PC-9 (cell line): ENCODE measurements around the gene CFAP46. TPM values are rescaled to one million over a fixed set of nuclear protein-coding genes. Genes with fewer than 3 reads are reported as not detected.

ENCODE experiments used
- BruUV-seq: library from RNA; stranded (reverse); fragments of 400-500 nt; replicated peaks from 2 replicates; lab custom pipeline; 2021; lab: Mats Ljungman, UMichigan
- CTCF ChIA-PET: fragments of 300-600 bp; sonication (Branson Sonifier 250); formaldehyde crosslinking; loops from one replicate; lab custom pipeline; 2022; ENCODE audit warnings: antibody characterized with exemption; lab: Charles Lee
- POLR2A ChIA-PET: fragments of 300-600 bp; sonication (Branson Sonifier 250); formaldehyde crosslinking; loops from one replicate; lab custom pipeline; 2022; ENCODE audit warnings: antibody characterized with exemption; ENCODE audit not compliant: unreplicated experiment; lab: Charles Lee
- DNase-seq, 2 experiments: peaks; one replicate each; pipeline versions ENCODE4 v3.0.0 to v3.0.0-alpha.2; 2015 to 2022; ENCODE audit warnings: mixed read lengths in 1 of 2
- H2AFZ ChIP-seq: fragments of 200-600 bp; sonication (generic); 2 replicates; pipeline ENCODE4 v1.8.1; 2017; ENCODE audit warnings: antibody characterized with exemption
- H3F3A ChIP-seq: fragments of 200-600 bp; sonication (generic); 2 replicates; pipeline ENCODE4 v1.8.1; 2017; ENCODE audit warnings: antibody characterized with exemption, mild to moderate bottlenecking, low read depth; ENCODE audit not compliant: insufficient read depth
- H3K27ac ChIP-seq: fragments of 200-600 bp; sonication (generic); 2 replicates; pipeline ENCODE4 v1.6.1; 2016; ENCODE audit warnings: mixed run types
- H3K27me3 ChIP-seq: fragments of 200-600 bp; sonication (generic); 2 replicates; pipeline ENCODE4 v1.6.1; 2016; ENCODE audit warnings: low read depth, mixed run types; ENCODE audit not compliant: insufficient read depth
- H3K36me3 ChIP-seq: fragments of 200-600 bp; sonication (generic); 2 replicates; pipeline ENCODE4 v1.6.1; 2016; ENCODE audit warnings: low read depth, mixed run types
- H3K4me1 ChIP-seq: fragments of 200-600 bp; sonication (generic); replicated peaks from 2 replicates; pipeline ENCODE4 v1.6.1; 2016; ENCODE audit warnings: mixed run types; ENCODE audit not compliant: insufficient read depth
- H3K4me2 ChIP-seq: fragments of 200-600 bp; sonication (generic); 2 replicates; pipeline ENCODE4 v1.6.1; 2017; ENCODE audit warnings: mixed run types
- H3K4me3 ChIP-seq: fragments of 200-600 bp; sonication (generic); 2 replicates; pipeline ENCODE4 v1.6.1; 2016; ENCODE audit warnings: mixed run types
- H3K79me2 ChIP-seq: fragments of 200-600 bp; sonication (generic); 2 replicates; pipeline ENCODE4 v1.6.1; 2017; ENCODE audit warnings: low read depth, mixed run types
- H3K9me2 ChIP-seq: fragments of 200-600 bp; sonication (generic); 2 replicates; pipeline ENCODE4 v1.8.1; 2017; ENCODE audit warnings: mild to moderate bottlenecking; ENCODE audit not compliant: insufficient read depth
- H3K9me3 ChIP-seq: fragments of 200-600 bp; sonication (generic); 2 replicates; pipeline ENCODE4 v1.8.1; 2016; ENCODE audit warnings: low read depth; ENCODE audit not compliant: insufficient read depth
- H4K20me1 ChIP-seq: fragments of 200-600 bp; sonication (generic); 2 replicates; pipeline ENCODE4 v1.8.1; 2017; ENCODE audit not compliant: insufficient read depth
- EZH2 ChIP-seq: fragments of 200-600 bp; sonication (generic); IDR thresholded peaks from 2 replicates; pipeline ENCODE4 v1.8.0; 2017; ENCODE audit warnings: antibody characterized with exemption, low read depth
- intact Hi-C: fragments of 100-400 bp; cut with micrococcal nuclease; formaldehyde crosslinking; loops from one replicate; pipeline ENCODE4 v1.10.0; 2022; ENCODE audit not compliant: unreplicated experiment
- total RNA-seq: library from RNA; stranded (reverse); gene quantifications from 2 replicates; pipeline ENCODE4 v1.2.3, GENCODE V29; 2021
- TF ChIP-seq, protein P1 (sequence below): fragments of 200-600 bp; sonication (generic); conservative IDR thresholded peaks from 2 replicates; pipeline ENCODE4 v1.6.1; 2017; ENCODE audit warnings: mixed run types, antibody characterized with exemption, mild to moderate bottlenecking, moderate library complexity

CFAP46 gene
- total RNA-seq, 1 experiment from 2014 or later: not detected

GRCh38 chr10:132862485-132863420 is 79.6 kb downstream of the CFAP46 start:
- Histone ChIP-seq H3K4me2 (no peak overlapping the region), H3K9me3 (no peaks in the 10 kb centered on the region), H3F3A (no peaks in the 10 kb centered on the region), H3K9me2 (no peaks in the 10 kb centered on the region), H3K36me3 (no peaks in the 10 kb centered on the region), H3K4me1 (no peaks in the 10 kb centered on the region), H3K4me3 (no peak overlapping the region), H3K27me3 (peaks cover 66% of the 10 kb centered on the region), H3K79me2 (no peaks in the 10 kb centered on the region), H4K20me1 (no peaks in the 10 kb centered on the region), H3K27ac (no peak overlapping the region), H2AFZ (no peak overlapping the region)
- no TSS peak for BruUV-seq
- no peak for DNase-seq
- POLR2A ChIA-PET: no interaction called here
- intact Hi-C loops: no loop called here
- no peak for TF ChIP-seq EZH2
- TF ChIP-seq, protein P1, sequence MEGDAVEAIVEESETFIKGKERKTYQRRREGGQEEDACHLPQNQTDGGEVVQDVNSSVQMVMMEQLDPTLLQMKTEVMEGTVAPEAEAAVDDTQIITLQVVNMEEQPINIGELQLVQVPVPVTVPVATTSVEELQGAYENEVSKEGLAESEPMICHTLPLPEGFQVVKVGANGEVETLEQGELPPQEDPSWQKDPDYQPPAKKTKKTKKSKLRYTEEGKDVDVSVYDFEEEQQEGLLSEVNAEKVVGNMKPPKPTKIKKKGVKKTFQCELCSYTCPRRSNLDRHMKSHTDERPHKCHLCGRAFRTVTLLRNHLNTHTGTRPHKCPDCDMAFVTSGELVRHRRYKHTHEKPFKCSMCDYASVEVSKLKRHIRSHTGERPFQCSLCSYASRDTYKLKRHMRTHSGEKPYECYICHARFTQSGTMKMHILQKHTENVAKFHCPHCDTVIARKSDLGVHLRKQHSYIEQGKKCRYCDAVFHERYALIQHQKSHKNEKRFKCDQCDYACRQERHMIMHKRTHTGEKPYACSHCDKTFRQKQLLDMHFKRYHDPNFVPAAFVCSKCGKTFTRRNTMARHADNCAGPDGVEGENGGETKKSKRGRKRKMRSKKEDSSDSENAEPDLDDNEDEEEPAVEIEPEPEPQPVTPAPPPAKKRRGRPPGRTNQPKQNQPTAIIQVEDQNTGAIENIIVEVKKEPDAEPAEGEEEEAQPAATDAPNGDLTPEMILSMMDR: no peak
- CTCF ChIA-PET: no interaction called here

- H2AFZ ChIP-seq: no peak overlapping the region
- H3K4me3 ChIP-seq: no peak overlapping the region
- no peaks in the 10 kb centered on the region for H3K79me2 ChIP-seq
- no peaks in the 10 kb centered on the region for H4K20me1 ChIP-seq
- DNase-seq: no peak
- intact Hi-C loops: no loop called here
- no peaks in the 10 kb centered on the region for H3K4me1 ChIP-seq
- BruUV-seq: no TSS peak
- H3K27ac ChIP-seq: no peak overlapping the region
- H3F3A ChIP-seq: no peaks in the 10 kb centered on the region
- POLR2A ChIA-PET: no interaction called here
- CTCF ChIA-PET: no interaction called here
- peaks cover 63% of the 10 kb centered on the region for H3K27me3 ChIP-seq
- H3K36me3 ChIP-seq: no peaks in the 10 kb centered on the region
- TF ChIP-seq, protein P1: no peak
- no peak for TF ChIP-seq EZH2
- no peaks in the 10 kb centered on the region for H3K9me2 ChIP-seq
- H3K9me3 ChIP-seq: no peaks in the 10 kb centered on the region
- H3K4me2 ChIP-seq: no peak overlapping the region
Observed at GRCh38 chr10:132861884-132862461, 80.4 kb downstream of the CFAP46 start.

DNA sequence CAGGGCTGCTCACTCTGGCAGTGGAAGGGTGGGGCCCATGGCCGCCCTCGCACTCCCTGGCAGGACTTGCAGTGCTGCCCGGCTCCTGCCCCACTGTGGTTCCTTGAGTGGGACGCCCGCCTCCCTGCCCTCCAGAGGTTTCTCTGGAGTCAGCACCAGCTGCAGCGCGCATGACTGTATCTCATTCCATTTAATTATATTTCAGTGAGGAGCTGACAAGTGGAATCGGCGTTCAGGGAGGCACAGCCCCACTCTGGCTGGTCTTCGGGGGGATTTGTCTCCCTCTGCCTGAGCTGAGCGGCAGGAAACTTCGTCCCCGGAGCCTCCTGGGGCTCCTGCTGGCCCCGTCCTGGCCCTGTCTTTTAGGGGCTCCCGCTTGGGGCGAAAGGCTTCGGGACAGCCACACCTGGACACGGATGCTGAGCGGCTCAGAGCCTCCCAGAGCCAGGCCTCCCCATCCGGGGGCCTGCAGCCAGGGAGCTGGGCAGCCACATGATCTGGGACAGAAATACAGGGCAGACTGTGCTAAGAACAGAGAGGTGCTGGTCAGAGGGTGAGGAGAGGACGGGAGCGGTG is 81.2 kb downstream of the CFAP46 start:
- H3K27me3 ChIP-seq: peaks cover 62% of the 10 kb centered on the region
- CTCF ChIA-PET: no interaction called here
- no TSS peak for BruUV-seq
- no peak overlapping the region for H3K27ac ChIP-seq
- H3K4me3 ChIP-seq: no peak overlapping the region
- H4K20me1 ChIP-seq: no peaks in the 10 kb centered on the region
- no peak for DNase-seq
- no peaks in the 10 kb centered on the region for H3K36me3 ChIP-seq
- no peak overlapping the region for H3K4me2 ChIP-seq
- H2AFZ ChIP-seq: no peak overlapping the region
- TF ChIP-seq, protein P1: no peak
- no peak for TF ChIP-seq EZH2
- intact Hi-C loops: no loop called here
- no peaks in the 10 kb centered on the region for H3K9me3 ChIP-seq
- POLR2A ChIA-PET: no interaction called here
- H3K4me1 ChIP-seq: no peaks in the 10 kb centered on the region
- no peaks in the 10 kb centered on the region for H3F3A ChIP-seq
- no peaks in the 10 kb centered on the region for H3K9me2 ChIP-seq
- H3K79me2 ChIP-seq: no peaks in the 10 kb centered on the region
